AG04450 (cell line): ENCODE results near the gene INPP1. TPM values are rescaled to one million over a fixed set of nuclear protein-coding genes. Genes with fewer than 3 reads are reported as not detected.
"Not testable (repeated sequence)": the region's sequence is repeated elsewhere in the genome, so short reads cannot be mapped to it uniquely, and the experiment has no call there.

Experiments
- CTCF ChIA-PET: fragments of 300-600, 350-600 bp; formaldehyde crosslinking; extraction: SDS; loops from one replicate; lab custom pipeline; 2022; ENCODE audit warnings: antibody characterized with exemption, inconsistent platforms; lab: Charles Lee
- POLR2A ChIA-PET: fragments of 350-600 bp; formaldehyde crosslinking; extraction: SDS; loops from one replicate; lab custom pipeline; 2021; ENCODE audit warnings: antibody characterized with exemption, inconsistent platforms; lab: Yijun Ruan, JAX
- DNase-seq: peaks from one replicate; pipeline ENCODE4 v3.0.0-alpha.2; 2011; ENCODE audit warnings: low read depth, low spot score
- H3K27ac ChIP-seq: one replicate; pipeline ENCODE4 v1.5.1; 2012; ENCODE audit warnings: low read depth, low read length, control low read depth
- H3K27me3 ChIP-seq: one replicate; pipeline ENCODE4 v1.6.0; 2012; ENCODE audit warnings: low read length; ENCODE audit not compliant: control insufficient read depth, insufficient read depth
- H3K4me3 ChIP-seq: 2 replicates; pipeline ENCODE4 v1.5.1; 2011; ENCODE audit warnings: mild to moderate bottlenecking, low read depth, low read length, control low read depth
- H3K9me3 ChIP-seq: 2 replicates; pipeline ENCODE4 v1.5.1; 2012; ENCODE audit warnings: low read length; ENCODE audit not compliant: control insufficient read depth, insufficient read depth
- polyA plus RNA-seq: library from polyadenylated mRNA; depleted of rRNA; stranded (reverse); fragments of >200 nt; gene quantifications from 2 replicates; pipeline ENCODE4 v1.2.3, GENCODE V29; 2011
- TF ChIP-seq, protein P1 (sequence below): IDR thresholded peaks from 2 replicates; pipeline ENCODE4 v1.5.1; 2011; ENCODE audit warnings: low read depth, low read length, control low read depth, inconsistent platforms

Gene INPP1
- polyA plus RNA-seq, 1 experiment: 14.5 TPM

DNA sequence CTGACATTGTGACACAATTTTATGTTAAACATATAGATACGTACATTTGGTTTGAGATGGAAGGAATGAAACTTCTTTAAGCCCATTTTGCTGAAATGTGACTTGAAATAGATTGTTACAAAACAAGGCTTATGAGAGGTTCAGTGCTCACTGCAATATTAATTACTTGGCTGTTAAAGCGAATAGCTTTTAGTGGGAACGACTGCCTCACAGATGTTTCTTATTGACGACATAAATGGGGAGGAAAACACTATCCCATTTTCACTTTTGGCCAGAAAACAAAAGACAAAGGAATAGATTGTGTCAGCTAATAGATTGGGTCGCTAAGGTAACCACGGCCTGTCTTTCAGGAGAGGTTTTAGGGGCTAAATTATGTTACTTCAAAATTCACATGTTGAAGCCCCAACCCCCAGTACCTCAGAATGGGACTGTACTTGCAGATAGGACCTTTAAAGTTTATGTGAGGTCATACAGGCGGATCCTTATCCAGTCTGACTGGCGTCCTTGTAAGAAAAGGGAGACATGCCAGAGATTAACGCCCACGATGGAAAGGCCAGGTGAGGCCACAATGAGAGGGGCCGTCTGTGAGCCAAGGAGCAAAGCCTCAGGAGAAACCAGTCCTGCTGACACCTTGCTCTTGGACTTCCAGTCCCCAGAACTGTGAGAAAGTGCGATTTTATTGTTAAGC lies 10.8 kb downstream of the INPP1 start:
- TF ChIP-seq, protein P1, sequence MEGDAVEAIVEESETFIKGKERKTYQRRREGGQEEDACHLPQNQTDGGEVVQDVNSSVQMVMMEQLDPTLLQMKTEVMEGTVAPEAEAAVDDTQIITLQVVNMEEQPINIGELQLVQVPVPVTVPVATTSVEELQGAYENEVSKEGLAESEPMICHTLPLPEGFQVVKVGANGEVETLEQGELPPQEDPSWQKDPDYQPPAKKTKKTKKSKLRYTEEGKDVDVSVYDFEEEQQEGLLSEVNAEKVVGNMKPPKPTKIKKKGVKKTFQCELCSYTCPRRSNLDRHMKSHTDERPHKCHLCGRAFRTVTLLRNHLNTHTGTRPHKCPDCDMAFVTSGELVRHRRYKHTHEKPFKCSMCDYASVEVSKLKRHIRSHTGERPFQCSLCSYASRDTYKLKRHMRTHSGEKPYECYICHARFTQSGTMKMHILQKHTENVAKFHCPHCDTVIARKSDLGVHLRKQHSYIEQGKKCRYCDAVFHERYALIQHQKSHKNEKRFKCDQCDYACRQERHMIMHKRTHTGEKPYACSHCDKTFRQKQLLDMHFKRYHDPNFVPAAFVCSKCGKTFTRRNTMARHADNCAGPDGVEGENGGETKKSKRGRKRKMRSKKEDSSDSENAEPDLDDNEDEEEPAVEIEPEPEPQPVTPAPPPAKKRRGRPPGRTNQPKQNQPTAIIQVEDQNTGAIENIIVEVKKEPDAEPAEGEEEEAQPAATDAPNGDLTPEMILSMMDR: no peak
- Histone ChIP-seq H3K9me3 (no peaks in the 10 kb centered on the region), H3K4me3 (no peak overlapping the region), H3K27ac (no peak overlapping the region), H3K27me3 (no peaks in the 10 kb centered on the region)
- ChIA-PET POLR2A (no interaction called here), CTCF (interaction anchor here (2.9 kb wide), 1 partner anchor 10 kb away, joined by 15 read pairs; the partner anchor contains the start of gene INPP1)
- no peak for DNase-seq

DNA sequence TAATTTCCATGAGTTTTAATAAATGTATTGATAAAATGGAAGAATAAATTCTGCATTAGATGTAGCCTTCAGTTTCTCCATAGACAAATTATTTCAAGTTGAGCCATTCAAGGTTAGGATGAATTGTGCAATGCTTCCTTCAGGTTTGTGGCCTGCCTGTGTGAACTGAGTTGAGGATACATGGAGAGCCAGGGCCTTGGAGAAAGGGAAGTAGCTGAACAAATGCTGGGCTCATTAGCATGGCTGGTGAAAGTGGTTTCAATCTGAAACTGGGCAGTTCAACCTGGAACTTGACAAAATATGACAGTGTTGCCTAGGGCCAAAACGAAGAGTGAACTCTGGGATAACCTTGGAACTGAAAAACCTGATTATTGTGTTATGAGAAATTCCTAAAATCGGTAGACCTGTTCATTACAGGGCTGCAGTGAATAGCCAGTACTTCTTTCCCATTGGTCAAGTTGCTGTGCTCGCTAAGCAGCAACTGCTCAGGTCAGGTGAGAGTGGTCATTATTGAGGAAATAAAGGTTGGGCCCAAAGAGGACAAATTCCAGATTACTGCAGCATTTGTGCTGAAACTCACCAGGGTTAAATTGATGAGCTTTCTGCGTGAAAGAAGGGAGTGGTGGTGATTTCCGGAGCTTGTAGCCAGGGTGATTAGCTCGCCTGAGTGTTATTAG lies 12.7 kb downstream of the INPP1 start:
- Histone ChIP-seq H3K4me3 (no peak overlapping the region), H3K27ac (no peak overlapping the region), H3K27me3 (no peaks in the 10 kb centered on the region), H3K9me3 (no peaks in the 10 kb centered on the region)
- DNase-seq: no peak
- POLR2A ChIA-PET: no interaction called here
- CTCF ChIA-PET: interaction anchor here (2.9 kb wide), 1 partner anchor 12 kb away, joined by 15 read pairs; the partner anchor contains the start of gene INPP1
- TF ChIP-seq, protein P1: no peak

DNA sequence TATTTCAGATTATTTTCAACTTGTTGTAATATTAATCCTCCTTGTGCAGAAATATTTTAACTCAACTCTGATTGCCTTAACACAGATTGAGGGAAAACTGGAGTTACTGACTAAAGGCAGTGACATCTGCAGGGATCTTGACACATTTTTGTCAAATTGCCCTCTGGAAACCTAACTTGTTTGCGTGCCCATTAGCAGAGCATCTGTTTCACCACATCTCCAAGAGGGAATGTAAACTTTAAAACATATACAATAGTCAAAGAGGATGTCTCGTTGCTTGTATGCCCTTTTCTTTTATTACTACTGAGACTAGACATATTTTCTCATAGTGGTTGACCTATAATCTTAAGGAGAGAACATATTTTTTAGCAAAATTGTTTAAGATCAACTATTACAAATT lies 14.2 kb downstream of the INPP1 start:
- CTCF ChIA-PET: no interaction called here
- Histone ChIP-seq H3K9me3 (no peaks in the 10 kb centered on the region), H3K4me3 (no peak overlapping the region), H3K27ac (no peak overlapping the region), H3K27me3 (no peaks in the 10 kb centered on the region)
- POLR2A ChIA-PET: no interaction called here
- DNase-seq: peak; percentile 36
- TF ChIP-seq, protein P1: no peak

DNA sequence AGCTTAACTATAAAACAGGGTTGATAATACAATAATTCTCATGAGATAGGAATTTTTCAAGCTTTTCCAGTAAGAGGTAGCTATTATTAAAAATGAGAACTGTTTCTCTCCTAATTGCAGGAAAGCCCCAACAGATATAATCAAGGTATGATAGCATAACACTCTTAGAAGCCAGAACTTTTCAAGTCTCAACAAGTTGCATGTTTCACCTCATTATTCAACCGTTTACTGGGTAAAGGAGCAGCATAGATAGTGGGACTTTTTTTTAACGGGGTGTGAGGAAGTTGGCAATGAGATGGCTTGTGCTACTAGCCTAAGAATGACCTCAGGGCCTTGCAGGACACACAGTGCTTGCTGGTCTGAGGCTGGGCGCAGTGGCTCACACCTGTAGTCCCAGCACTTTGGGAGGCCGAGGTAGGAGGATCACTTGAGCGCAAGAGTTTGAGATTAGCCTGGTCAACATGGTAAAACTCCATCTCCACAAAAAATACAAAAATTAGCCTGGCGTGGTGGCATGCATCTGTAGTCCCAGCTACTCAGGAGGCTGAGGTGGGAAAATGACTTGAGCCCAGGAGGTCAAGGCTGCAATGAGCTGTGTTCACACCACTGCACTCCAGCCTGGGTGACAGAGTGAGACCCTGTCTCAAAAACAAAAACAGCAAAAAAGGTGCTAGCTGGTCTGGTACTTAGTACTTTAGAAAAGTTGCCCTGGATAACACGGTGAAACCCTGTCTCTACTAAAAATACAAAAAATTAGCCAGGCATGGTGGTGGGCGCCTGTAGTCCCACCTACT lies 15.5 kb downstream of the INPP1 start:
- POLR2A ChIA-PET, H3K9me3 ChIP-seq, H3K27ac ChIP-seq, H3K4me3 ChIP-seq, DNase-seq, H3K27me3 ChIP-seq: not testable (repeated sequence)
- CTCF ChIA-PET: interaction anchor here (0.6 to 1.0 kb wide), 2 partner anchors 15 to 432 kb away, joined by 4 to 6 read pairs; no protein-coding TSS in a partner anchor

DNA sequence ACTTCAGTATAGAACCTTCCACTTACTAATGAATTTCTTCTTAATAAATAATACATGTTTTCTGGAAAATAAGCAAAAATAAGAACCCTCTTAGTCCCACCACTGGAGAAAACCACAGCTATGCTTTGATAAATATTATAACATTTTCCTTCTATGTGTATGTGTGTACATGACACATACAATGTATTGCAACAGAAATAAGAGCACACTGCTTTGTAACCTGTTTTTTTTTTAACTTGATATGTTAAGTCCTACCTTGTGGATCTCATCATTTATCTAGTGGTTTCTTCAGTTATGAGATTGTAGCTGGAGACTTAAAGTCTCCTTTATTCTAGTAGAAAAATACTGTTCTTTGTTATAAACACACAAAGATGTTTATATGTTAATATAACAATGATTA lies 17.2 kb downstream of the INPP1 start:
- TF ChIP-seq, protein P1: no peak
- POLR2A ChIA-PET: no interaction called here
- CTCF ChIA-PET: interaction anchor here (1.8 to 2.5 kb wide), 2 partner anchors 40 to 272 kb away, joined by 4 to 11 read pairs; no protein-coding TSS in a partner anchor
- no peaks in the 10 kb centered on the region for H3K9me3 ChIP-seq
- no peaks in the 10 kb centered on the region for H3K27me3 ChIP-seq
- H3K4me3 ChIP-seq: no peak overlapping the region
- no peak for DNase-seq
- no peak overlapping the region for H3K27ac ChIP-seq
